HFFc6 (cell line): Measurements from ENCODE around the gene PEMT. TPM values are rescaled to one million over a fixed set of nuclear protein-coding genes. Genes with fewer than 3 reads are reported as not detected.
"Not testable (repeated sequence)": the region's sequence is repeated elsewhere in the genome, so short reads cannot be mapped to it uniquely, and the experiment has no call there.

ENCODE experiments used
- DNase-seq: peaks from one replicate; pipeline ENCODE4 v3.0.0-alpha.2; 2018
- H3K27ac Mint-ChIP-seq: 2 replicates; pipeline ENCODE4 v1.8.0; 2020; ENCODE audit warnings: mild to moderate bottlenecking, mixed read lengths
- H3K27me3 Mint-ChIP-seq: 2 replicates; pipeline ENCODE4 v1.8.0; 2021; ENCODE audit warnings: mild to moderate bottlenecking, moderate library complexity, mixed read lengths; ENCODE audit not compliant: insufficient read depth
- H3K36me3 Mint-ChIP-seq: 2 replicates; pipeline ENCODE4 v1.8.0; 2021; ENCODE audit warnings: low read depth, mixed read lengths
- H3K4me1 Mint-ChIP-seq: 2 replicates; pipeline ENCODE4 v1.8.0; 2020; ENCODE audit warnings: low read depth, mixed read lengths
- H3K4me3 Mint-ChIP-seq: 2 replicates; pipeline ENCODE4 v1.8.0; 2020; ENCODE audit warnings: mild to moderate bottlenecking, moderate library complexity, mixed read lengths
- H3K9me3 Mint-ChIP-seq: 2 replicates; pipeline ENCODE4 v1.8.0; 2020; ENCODE audit warnings: mild to moderate bottlenecking, mixed read lengths
- total RNA-seq, 6 experiments: library from RNA; stranded (reverse); fragmentation: NEBNext Ultra II Directional; extraction: Animal tissue kit (Norgen Biotek cat#: 25700); gene quantifications; 2 replicates in 1 of 6; 3 replicates in 5 of 6; pipeline ENCODE4 v1.2.3, GENCODE V29; 2021
- TF ChIP-seq, protein P1 (sequence below): fragments of 200-600 bp; sonication (generic); IDR thresholded peaks from 2 replicates; pipeline ENCODE4 v1.5.0; 2021; ENCODE audit warnings: antibody characterized with exemption, mild to moderate bottlenecking

The PEMT gene
- total RNA-seq, 6 experiments from 2014 or later: 33.0 to 49.2 (median 44.0) TPM

- peaks cover 5% of the 10 kb centered on the region; the same call in 1 of the 2 replicates for H3K4me1 Mint-ChIP-seq
- no peak overlapping the region for H3K4me3 Mint-ChIP-seq
- peaks cover 19% of the 10 kb centered on the region for H3K36me3 Mint-ChIP-seq
- H3K9me3 Mint-ChIP-seq: no peaks in the 10 kb centered on the region
- no peak for DNase-seq
- TF ChIP-seq, protein P1, sequence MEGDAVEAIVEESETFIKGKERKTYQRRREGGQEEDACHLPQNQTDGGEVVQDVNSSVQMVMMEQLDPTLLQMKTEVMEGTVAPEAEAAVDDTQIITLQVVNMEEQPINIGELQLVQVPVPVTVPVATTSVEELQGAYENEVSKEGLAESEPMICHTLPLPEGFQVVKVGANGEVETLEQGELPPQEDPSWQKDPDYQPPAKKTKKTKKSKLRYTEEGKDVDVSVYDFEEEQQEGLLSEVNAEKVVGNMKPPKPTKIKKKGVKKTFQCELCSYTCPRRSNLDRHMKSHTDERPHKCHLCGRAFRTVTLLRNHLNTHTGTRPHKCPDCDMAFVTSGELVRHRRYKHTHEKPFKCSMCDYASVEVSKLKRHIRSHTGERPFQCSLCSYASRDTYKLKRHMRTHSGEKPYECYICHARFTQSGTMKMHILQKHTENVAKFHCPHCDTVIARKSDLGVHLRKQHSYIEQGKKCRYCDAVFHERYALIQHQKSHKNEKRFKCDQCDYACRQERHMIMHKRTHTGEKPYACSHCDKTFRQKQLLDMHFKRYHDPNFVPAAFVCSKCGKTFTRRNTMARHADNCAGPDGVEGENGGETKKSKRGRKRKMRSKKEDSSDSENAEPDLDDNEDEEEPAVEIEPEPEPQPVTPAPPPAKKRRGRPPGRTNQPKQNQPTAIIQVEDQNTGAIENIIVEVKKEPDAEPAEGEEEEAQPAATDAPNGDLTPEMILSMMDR: no peak
- H3K27ac Mint-ChIP-seq: no peak overlapping the region
- H3K27me3 Mint-ChIP-seq: 0 out of 2 replicates have a peak, but pooled peaks cover 2% of the 10 kb centered on the region
Observed at GRCh38 chr17:17487998-17488397, 103.5 kb downstream of the PEMT start.

DNA sequence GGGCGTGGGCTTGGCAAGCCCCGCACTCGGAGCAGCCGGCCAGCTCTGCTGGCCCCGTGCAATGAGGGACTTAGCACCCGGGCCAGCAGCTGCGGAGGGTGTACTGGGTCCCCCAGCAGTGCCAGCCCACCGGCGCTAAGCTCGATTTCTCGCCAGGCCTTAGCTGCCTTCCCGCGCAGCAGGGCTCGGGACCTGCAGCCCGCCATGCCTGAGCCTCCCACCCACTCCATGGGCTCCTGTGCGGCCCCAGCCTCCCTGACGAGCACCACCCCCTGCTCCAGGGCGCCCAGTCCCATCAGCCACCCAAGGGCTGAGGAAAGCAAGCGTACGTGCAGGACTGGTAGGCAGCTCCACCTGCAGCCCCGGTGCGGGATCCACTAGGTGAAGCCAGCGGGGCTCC, 105.1 kb downstream of the PEMT start:
- Mint-ChIP-seq H3K36me3 (peaks cover 19% of the 10 kb centered on the region), H3K4me1 (peaks cover 10% of the 10 kb centered on the region; the same call in 1 of the 2 replicates)
- not testable (repeated sequence) for H3K4me3 Mint-ChIP-seq, H3K27me3 Mint-ChIP-seq, H3K9me3 Mint-ChIP-seq, H3K27ac Mint-ChIP-seq, DNase-seq

DNA sequence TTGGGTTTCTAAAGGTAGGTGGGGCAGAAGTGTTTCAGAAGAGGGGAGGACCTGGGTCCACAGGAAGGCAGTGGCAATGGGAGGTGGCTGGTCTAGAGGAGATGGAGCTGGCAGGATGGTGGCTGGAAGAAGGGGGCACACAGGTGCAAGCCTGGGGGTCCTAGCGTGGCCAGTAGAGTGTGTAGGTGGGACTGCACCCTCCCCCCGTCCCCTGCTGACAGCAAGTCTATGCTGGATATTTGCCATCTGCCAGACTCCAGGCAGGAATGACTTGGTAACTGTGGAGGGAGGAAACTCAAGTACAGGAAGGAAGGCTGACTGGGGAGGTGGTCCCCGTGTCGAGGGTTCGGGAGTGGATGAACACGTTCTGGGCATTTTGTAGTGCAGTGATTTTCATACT, 106.1 kb downstream of the PEMT start:
- H3K27ac Mint-ChIP-seq: peak overlapping the region; percentile 1; the same call in 1 of the 2 replicates
- peaks cover 17% of the 10 kb centered on the region for H3K4me1 Mint-ChIP-seq
- H3K27me3 Mint-ChIP-seq: no peaks in the 10 kb centered on the region; the same call in 1 of the 2 replicates
- DNase-seq: no peak
- TF ChIP-seq, protein P1: no peak
- H3K36me3 Mint-ChIP-seq: peaks cover 19% of the 10 kb centered on the region
- H3K9me3 Mint-ChIP-seq: no peaks in the 10 kb centered on the region
- no peak overlapping the region for H3K4me3 Mint-ChIP-seq

DNA sequence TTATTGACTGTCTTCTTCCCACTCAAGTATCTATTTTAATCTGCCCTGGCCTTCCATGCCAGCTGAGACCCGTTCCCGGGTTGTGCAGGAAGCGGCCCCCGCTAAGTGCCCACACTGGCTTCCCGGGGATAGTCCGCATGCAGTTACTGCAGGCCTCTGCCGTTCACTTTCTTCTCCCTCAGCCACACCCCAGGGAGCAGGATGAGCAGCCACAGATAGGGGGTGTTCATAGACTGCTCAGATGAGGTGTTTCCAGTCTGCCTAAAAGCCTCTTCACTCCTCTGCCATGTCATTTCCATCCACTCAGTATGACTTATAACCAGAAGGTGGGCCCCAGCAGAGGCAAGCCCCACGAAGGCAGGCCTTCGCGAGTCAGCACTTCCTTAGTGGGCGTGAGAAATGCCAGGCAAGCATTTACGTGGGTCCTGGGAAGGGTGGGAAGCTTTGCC, 107.0 kb downstream of the PEMT start:
- no peak overlapping the region for H3K27ac Mint-ChIP-seq
- no peaks in the 10 kb centered on the region for H3K9me3 Mint-ChIP-seq
- no peaks in the 10 kb centered on the region; the same call in 1 of the 2 replicates for H3K27me3 Mint-ChIP-seq
- no peak for DNase-seq
- no peak overlapping the region for H3K4me3 Mint-ChIP-seq
- H3K4me1 Mint-ChIP-seq: peaks cover 20% of the 10 kb centered on the region
- TF ChIP-seq, protein P1: no peak
- peaks cover 19% of the 10 kb centered on the region for H3K36me3 Mint-ChIP-seq

DNA sequence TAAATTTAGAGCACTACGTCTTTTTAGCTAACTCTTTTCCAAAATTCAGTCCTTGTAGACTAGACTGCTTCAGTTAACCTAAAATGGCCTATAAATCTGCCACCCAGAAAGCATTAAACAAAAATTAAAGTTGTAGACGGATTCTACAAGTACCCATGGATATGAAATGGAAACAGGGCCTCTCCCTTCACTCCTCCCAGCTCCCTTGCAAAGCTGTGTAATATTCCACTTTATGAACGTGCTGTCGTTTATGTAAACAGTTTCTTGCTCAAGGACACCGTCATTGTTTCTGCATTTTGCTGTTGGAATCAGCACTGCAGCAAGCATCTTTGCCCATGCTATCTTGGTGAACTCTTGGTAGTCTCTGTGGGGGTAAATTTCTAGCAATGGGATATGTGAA, 109.6 kb downstream of the PEMT start:
- no peak for DNase-seq
- H3K9me3 Mint-ChIP-seq: no peaks in the 10 kb centered on the region
- TF ChIP-seq, protein P1: no peak
- no peak overlapping the region for H3K4me3 Mint-ChIP-seq
- H3K27me3 Mint-ChIP-seq: no peaks in the 10 kb centered on the region; the same call in 1 of the 2 replicates
- peaks cover 40% of the 10 kb centered on the region for H3K4me1 Mint-ChIP-seq
- no peak overlapping the region for H3K27ac Mint-ChIP-seq
- H3K36me3 Mint-ChIP-seq: peaks cover 10% of the 10 kb centered on the region

DNA sequence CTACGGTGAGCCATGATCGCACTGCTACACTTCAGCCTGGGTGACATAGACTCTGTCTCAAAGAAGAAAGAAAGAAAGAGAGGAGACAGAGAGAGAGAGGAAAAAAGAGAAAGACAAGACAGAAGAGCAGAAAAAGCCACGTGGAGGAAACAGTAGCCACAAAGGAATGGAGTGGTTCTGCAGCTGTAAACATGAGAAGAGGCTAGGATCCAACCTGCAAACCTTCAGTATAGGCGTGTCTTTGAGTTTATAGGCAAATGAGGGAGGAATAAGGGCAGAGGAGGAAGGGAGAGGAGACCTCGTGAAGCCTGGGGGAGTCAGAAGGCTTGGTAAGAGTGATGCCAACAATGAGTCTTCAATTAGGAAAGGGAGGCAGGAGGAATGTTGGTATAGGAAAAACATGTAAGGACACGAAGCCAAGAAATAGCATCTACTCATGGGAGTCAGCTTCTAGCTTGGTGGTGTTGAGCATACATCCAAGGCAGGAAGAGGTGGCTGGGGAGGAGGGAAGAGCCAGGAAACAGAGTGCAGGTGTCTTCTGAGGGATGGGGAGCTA, 110.8 kb downstream of the PEMT start:
- peaks cover 40% of the 10 kb centered on the region for H3K4me1 Mint-ChIP-seq
- H3K36me3 Mint-ChIP-seq: peaks cover 9% of the 10 kb centered on the region
- no peak for DNase-seq
- no peaks in the 10 kb centered on the region for H3K9me3 Mint-ChIP-seq
- peaks cover 2% of the 10 kb centered on the region for H3K27me3 Mint-ChIP-seq
- TF ChIP-seq, protein P1: no peak
- no peak overlapping the region for H3K27ac Mint-ChIP-seq
- H3K4me3 Mint-ChIP-seq: no peak overlapping the region
